GM18870 (cell line): ENCODE results near the gene EPSTI1.

Experiments
- ATAC-seq: cut with Tn5 transposase; IDR thresholded peaks from one replicate; pipeline ENCODE4 v1.9.1; 2021; ENCODE audit warnings: moderate library complexity; ENCODE audit not compliant: unreplicated experiment

EPSTI1 gene

DNA sequence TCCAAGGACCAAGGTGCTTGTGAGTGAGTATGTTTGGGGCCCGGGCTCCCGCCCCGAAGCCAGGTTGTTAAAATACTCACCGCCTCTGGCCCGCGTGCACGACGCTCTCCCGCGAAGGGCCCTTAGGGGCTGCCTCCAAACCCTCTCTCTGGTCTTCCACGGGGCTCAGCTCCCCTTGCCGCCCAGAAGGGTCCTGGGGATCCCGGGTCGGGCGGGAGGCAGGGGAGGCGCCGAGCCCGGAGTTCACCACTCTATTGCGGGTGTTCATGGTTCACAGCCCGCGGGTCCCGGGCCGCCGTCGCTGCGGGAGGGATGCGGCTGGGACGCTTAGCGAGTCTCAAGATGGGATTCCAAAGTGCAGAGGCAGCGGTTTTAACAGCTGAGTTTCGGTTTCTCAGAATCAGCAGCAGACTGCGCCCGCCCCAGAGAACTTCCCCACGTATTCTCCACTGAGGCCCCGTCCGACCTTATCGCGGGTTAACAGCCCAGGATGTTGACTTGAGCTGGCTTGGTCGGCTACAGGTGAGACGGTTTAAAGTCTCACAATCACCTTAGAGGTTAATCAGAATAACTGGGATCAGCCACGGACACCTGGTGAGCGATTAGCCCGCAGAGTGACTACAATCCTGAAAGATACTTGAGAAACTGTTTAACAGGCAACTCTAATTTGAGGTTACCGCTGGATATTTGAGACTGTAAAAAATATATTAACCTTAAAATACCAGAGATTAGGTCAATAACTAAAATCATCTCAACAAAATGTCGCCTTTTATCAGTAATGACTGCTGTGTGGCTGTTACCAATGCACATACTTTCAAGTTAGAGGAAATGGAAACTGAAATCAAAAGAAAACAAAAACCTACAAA is at the start of gene EPSTI1:
EPSTI1 (minus strand) TSS at position 344 of the 866 bp plus-strand sequence; CDS start at position 268, 76 bp downstream.
- peak; percentile 66 for ATAC-seq

DNA sequence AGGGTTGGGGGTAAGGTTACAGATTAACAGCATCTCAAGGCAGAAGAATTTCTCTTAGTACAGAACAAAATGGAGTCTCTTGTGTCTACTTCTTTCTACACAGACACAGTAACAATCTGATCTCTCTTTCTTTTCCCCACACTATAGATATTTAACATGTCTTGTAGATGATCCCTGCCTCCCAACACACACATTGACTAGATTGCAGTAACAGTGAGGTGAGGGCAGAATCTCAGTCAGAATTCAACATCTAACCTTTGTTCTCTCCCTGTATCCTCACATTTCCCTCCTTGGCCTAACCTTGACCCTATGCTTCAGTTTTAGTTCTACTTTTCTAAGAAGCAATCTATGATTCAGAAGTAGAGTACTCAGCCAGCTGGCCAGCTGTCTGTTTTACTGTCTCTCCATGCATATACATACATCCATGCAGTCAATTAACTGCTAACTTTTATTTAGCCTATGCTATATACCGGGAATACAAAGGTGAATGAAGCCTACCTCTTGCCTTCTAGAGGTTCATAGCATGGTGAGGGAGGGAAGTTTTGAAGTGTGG is 49.4 kb upstream of the EPSTI1 start:
- peak; percentile 54 for ATAC-seq

- ATAC-seq: peak; percentile 13
These were observed 48.7 kb upstream of the EPSTI1 start for GRCh38 chr13:43040581-43041368.

GRCh38 chr13:43039966-43040365 is 47.9 kb upstream of the EPSTI1 start:
- ATAC-seq: no peak

- no peak for ATAC-seq
These were observed 44.6 kb upstream of the EPSTI1 start for GRCh38 chr13:43036351-43037250.

DNA sequence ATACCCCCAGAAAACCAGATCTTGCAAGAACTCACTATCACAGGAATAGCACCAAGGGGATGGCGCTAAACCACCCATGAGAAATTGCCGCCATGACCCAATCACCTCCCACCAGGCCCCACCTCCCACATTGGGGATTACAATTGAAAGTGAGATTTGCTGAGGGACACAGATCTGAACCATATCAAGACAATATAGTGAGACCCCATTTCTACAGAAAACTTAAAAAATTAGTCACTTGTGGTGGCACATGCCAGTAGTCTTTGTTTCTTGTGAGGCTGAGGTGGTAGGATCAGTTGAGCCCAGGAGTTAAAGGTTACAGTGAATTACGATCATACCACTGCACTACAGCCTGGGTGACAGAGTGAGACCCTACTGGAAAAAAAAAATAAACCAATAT is 41.0 kb upstream of the EPSTI1 start:
- ATAC-seq: no peak

- ATAC-seq: no peak
These were observed 39.8 kb upstream of the EPSTI1 start for GRCh38 chr13:43031881-43032280.

DNA sequence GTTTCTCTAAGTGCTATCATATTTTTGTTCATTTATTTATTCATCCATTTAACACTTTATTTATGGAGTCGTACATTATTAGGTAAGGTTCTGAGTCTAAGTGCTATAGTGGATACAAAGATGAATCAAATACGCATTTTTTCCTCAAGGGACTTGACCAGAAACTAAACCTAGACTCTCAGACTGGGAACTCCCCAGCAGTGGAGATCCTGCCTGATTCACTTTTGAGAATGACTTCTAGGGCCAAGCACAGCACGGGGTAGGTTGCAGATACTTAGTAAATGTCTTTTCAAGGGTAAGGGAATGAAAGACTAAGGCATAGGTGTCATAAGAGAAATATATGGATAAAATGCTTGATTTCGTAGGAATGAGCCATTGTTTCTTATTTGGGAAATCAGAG is 38.5 kb upstream of the EPSTI1 start:
- ATAC-seq: no peak

- ATAC-seq: no peak
These were observed 34.2 kb upstream of the EPSTI1 start for GRCh38 chr13:43026262-43026661.

- ATAC-seq: peak; percentile 58
These were observed 31.4 kb upstream of the EPSTI1 start, which contains the start of gene DNAJC15 for GRCh38 chr13:43023289-43023963. TSS of gene DNAJC15 (plus strand) at chr13:43023586. CDS start at chr13:43023627, 41 bp downstream.

GRCh38 chr13:43022934-43023288 is 30.9 kb upstream of the EPSTI1 start:
- ATAC-seq: no peak

DNA sequence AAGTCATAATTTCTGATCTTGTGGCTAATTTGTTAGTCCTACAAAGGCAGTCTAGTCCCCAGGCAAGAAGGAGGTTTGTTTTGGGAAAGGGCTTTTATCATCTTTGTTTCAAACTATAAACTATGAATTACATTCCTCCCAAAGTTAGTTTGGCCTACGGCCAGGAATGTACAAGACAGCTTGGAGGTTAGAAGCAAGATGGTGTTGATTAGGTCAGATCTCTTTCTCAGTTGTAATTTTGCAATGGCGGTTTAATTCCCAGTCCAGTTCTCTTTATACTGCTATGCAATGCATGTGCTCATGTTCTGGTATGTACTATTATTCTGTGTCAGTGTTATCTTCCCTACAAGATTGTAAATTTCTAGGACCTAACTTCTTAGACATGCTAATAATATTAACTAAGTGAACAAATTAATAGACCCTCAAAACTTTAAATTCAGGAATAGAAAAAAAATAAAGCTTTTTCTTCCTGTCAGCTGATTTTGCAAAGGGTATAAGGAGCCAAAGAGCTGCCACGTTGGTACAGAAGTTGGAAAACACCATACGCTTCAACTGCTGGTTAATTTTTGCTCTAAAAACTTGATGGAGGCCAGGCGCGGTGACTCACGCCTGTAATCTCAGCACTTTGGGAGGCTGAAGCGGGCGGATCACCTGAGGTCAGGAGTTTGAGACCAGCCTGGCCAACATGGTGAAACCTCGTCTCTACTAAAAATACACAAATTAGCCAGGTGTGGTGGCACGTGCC is 30.1 kb upstream of the EPSTI1 start:
- ATAC-seq: no peak

GRCh38 chr13:43020794-43021193 is 28.8 kb upstream of the EPSTI1 start:
- ATAC-seq: no peak

DNA sequence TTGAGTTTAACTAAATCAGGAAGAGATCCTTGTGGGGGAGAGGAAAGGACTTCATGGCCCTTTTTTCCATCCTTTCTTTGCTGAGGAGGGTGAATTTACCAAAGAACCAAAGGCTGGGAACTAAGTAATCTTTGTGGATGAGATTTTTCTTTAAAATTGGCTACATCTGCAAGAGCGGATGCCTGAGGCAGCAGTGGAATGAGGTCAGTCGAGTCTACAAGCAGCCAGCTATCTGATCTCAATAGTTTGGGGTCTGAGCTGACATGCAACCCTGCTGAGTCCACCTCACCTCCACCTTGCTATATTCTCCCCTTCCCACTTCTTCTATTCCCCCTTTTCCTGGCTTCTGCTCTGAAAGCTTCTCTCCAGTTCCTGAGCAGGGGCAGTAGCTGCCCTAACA is 27.8 kb upstream of the EPSTI1 start:
- no peak for ATAC-seq

DNA sequence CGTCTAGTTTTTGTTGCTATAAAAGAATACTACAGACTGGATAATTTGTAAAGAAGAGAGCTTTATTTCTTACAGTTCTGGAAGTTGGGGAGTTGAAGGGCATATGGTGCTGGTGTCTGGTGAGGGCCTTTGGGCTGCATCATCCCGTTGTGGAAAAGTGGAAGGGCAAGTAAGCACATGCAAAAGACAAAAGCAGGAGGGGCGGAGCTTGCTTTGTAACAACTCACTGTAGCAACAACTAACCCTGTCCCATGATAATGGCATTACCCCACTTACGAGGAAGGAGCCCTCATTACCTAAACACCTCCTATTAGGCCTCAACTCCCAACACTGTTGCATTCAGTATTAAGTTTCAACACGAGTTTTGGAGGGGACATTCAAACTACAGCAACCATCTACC is 24.2 kb upstream of the EPSTI1 start:
- ATAC-seq: no peak

DNA sequence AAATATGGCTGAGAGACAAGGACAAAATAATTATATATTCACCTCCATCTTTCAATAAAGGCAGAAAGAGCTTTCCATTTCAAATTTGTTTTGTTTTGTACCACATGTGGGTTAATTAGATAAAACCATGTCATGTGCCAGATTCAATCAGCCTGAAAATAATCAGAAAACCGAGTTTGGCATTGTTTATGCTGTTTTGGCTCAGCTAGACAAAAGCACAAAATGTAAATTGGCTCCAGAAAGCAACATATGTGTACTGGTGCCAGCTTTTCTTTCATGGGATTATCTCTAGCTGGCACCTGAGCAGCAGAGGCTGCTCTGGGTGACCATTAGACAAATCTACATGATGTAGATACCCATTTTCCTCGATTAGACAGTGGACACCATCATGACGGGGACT is 22.1 kb upstream of the EPSTI1 start:
- no peak for ATAC-seq

- ATAC-seq: no peak
These were observed 17.5 kb upstream of the EPSTI1 start for GRCh38 chr13:43009506-43009905.

GRCh38 chr13:43008596-43008995 is 16.6 kb upstream of the EPSTI1 start:
- ATAC-seq: no peak

GRCh38 chr13:43006893-43007631 is 15.0 kb upstream of the EPSTI1 start:
- no peak for ATAC-seq
